HepG2 (cell line): Measurements from ENCODE around the gene PHACTR1. TPM values are rescaled to one million over a fixed set of nuclear protein-coding genes. Genes with fewer than 3 reads are reported as not detected.

Experiments
- ATAC-seq: fragments of 200-7000 bp; cut with Tn5 transposase; 3 replicates; pipeline ENCODE4 v1.9.1; 2020; ENCODE audit warnings: mild to moderate bottlenecking, moderate library complexity
- BruUV-seq: library from RNA; stranded (reverse); fragments of 400-500 nt; replicated peaks from 2 replicates; lab custom pipeline; 2021; lab: Mats Ljungman, UMichigan
- CTCF ChIA-PET: fragments of 300-600 bp; formaldehyde crosslinking; extraction: SDS; loops from one replicate; lab custom pipeline; 2021; ENCODE audit warnings: low total read pairs, inconsistent platforms, low intra/inter-chr PET ratio; lab: Yijun Ruan, JAX
- POLR2A ChIA-PET: fragments of 350-600 bp; sonication (Branson Sonifier 250); formaldehyde crosslinking; loops from one replicate; lab custom pipeline; 2020; ENCODE audit warnings: antibody characterized with exemption, inconsistent platforms; lab: Yijun Ruan, JAX
- DNase-seq: peaks from one replicate; pipeline ENCODE4 v3.0.0-alpha.2; 2015; ENCODE audit warnings: low spot score
- FAIRE-seq: peaks from 3 replicates; lab custom pipeline; 2011; peaks lifted over from hg19 to GRCh38; lab: Jason Lieb, UNC
- H2AFZ ChIP-seq: one replicate; pipeline ENCODE4 v1.6.1; 2011; ENCODE audit warnings: low read length, inconsistent platforms
- H3K27ac ChIP-seq: fragments of 300-600 bp; 3 replicates; pipeline ENCODE4 v1.8.0; 2011; ENCODE audit warnings: mixed run types, mild to moderate bottlenecking, mixed read lengths, low read length, inconsistent platforms; ENCODE audit not compliant: insufficient read depth; ENCODE audit errors: extremely low read length
- H3K27me3 ChIP-seq, 2 experiments: fragments of 200-600 bp in 1 of 2; 2 replicates in 1 of 2; 3 replicates in 1 of 2; pipeline versions ENCODE4 v1.6.0 to v1.8.0; 2011; ENCODE audit warnings: low read length in 2 of 2, mild to moderate bottlenecking in 2 of 2, moderate library complexity in 2 of 2, inconsistent platforms in 1 of 2; ENCODE audit not compliant: insufficient read depth in 2 of 2, control insufficient read depth in 1 of 2
- H3K36me3 ChIP-seq, 2 experiments: fragments of 200-600 bp in 1 of 2; replicated peaks in 1 of 2; 2 replicates in 1 of 2; 3 replicates in 1 of 2; pipeline versions ENCODE4 v1.5.1 to v1.8.0; 2011; ENCODE audit warnings: low read length in 2 of 2, inconsistent platforms in 1 of 2; ENCODE audit not compliant: insufficient read depth in 2 of 2, control insufficient read depth in 1 of 2
- H3K4me1 ChIP-seq: 2 replicates; pipeline ENCODE4 v1.5.1; 2012; ENCODE audit warnings: low read length, inconsistent platforms; ENCODE audit not compliant: insufficient read depth
- H3K4me2 ChIP-seq: 2 replicates; pipeline ENCODE4 v1.6.0; 2011; ENCODE audit warnings: low read depth, low read length, inconsistent platforms
- H3K4me3 ChIP-seq, 3 experiments: fragments of 200-600 bp in 1 of 3; sonication (generic), shearing (Covaris generic) in 1 of 3; replicated peaks in 1 of 3; 2 replicates each; pipeline ENCODE4 v1.5.1; 2011 to 2016; ENCODE audit warnings: low read length in 3 of 3, inconsistent platforms in 2 of 3, low read depth in 2 of 3, mild to moderate bottlenecking in 2 of 3, control low read depth in 1 of 3, mixed read lengths in 1 of 3; ENCODE audit not compliant: insufficient read depth in 1 of 3
- H3K79me2 ChIP-seq: one replicate; pipeline ENCODE4 v1.6.1; 2011; ENCODE audit warnings: low read length, inconsistent platforms; ENCODE audit not compliant: insufficient read depth
- H3K9ac ChIP-seq: 2 replicates; pipeline ENCODE4 v1.6.0; 2011; ENCODE audit warnings: mild to moderate bottlenecking, low read depth, low read length, inconsistent platforms; ENCODE audit not compliant: insufficient read depth
- H3K9me3 ChIP-seq: 2 replicates; pipeline ENCODE4 v1.5.1; 2012; ENCODE audit warnings: mild to moderate bottlenecking, low read length
- H4K20me1 ChIP-seq: 2 replicates; pipeline ENCODE4 v1.6.0; 2011; ENCODE audit warnings: inconsistent platforms, mild to moderate bottlenecking, low read length, moderate library complexity; ENCODE audit not compliant: insufficient read depth
- BCL6 ChIP-seq: IDR thresholded peaks from 2 replicates; pipeline ENCODE4 v1.6.1; 2016; ENCODE audit warnings: missing genetic modification reagents, missing compliant biosample characterization
- BHLHE40 ChIP-seq: IDR thresholded peaks from 2 replicates; pipeline ENCODE4 v1.6.1; 2011; ENCODE audit warnings: low read length, improper control_type of control experiment
- CREB1 ChIP-seq, 2 experiments: fragments of 450-650 bp in 1 of 2; IDR thresholded peaks; 2 replicates each; pipeline ENCODE4 v1.6.1; 2016 to 2017; ENCODE audit warnings: control low read depth in 1 of 2, mild to moderate bottlenecking in 1 of 2, missing compliant biosample characterization in 1 of 2, missing genetic modification characterization in 1 of 2
- HOXA3 ChIP-seq: sonication (generic); formaldehyde crosslinking; IDR thresholded peaks from 2 replicates; pipeline ENCODE4 v1.5.0; 2020; ENCODE audit warnings: missing genetic modification reagents
- ISX ChIP-seq: sonication (generic); formaldehyde crosslinking; conservative IDR thresholded peaks from 2 replicates; pipeline ENCODE4 v1.5.0; 2020; ENCODE audit warnings: missing genetic modification reagents
- PHF8 ChIP-seq: sonication (generic); formaldehyde crosslinking; IDR thresholded peaks from 2 replicates; pipeline ENCODE4 v1.5.0; 2020; ENCODE audit warnings: missing genetic modification reagents
- PITX1 ChIP-seq: sonication (generic); formaldehyde crosslinking; IDR thresholded peaks from 2 replicates; pipeline ENCODE4 v1.5.1; 2020; ENCODE audit warnings: mild to moderate bottlenecking, missing genetic modification reagents
- SALL2 ChIP-seq: sonication (generic); formaldehyde crosslinking; IDR thresholded peaks from 2 replicates; pipeline ENCODE4 v1.8.1; 2023; ENCODE audit warnings: mild to moderate bottlenecking, missing genetic modification reagents, inconsistent platforms
- TBL1XR1 ChIP-seq: fragments of 150-350 bp; IDR thresholded peaks from 2 replicates; pipeline ENCODE4 v1.6.1; 2014; ENCODE audit warnings: borderline replicate concordance, low read length; ENCODE audit not compliant: partially characterized antibody
- TCF7L2 ChIP-seq: IDR thresholded peaks from 2 replicates; pipeline ENCODE4 v1.6.1; 2011; ENCODE audit warnings: mild to moderate bottlenecking, low read depth, low read length, moderate library complexity
- TRIM24 ChIP-seq: sonication (generic); formaldehyde crosslinking; IDR thresholded peaks from 2 replicates; pipeline ENCODE4 v1.8.0; 2022; ENCODE audit warnings: mild to moderate bottlenecking, missing genetic modification reagents
- WIZ ChIP-seq: sonication (generic); formaldehyde crosslinking; IDR thresholded peaks from 2 replicates; pipeline ENCODE4 v1.5.1; 2020; ENCODE audit warnings: mild to moderate bottlenecking, missing genetic modification reagents
- ZBTB20 ChIP-seq: sonication (generic); formaldehyde crosslinking; IDR thresholded peaks from 2 replicates; pipeline ENCODE4 v1.8.1; 2023; ENCODE audit warnings: missing genetic modification reagents, low read depth, mild to moderate bottlenecking, borderline replicate concordance
- ZNF225 ChIP-seq: sonication (generic); formaldehyde crosslinking; IDR thresholded peaks from 2 replicates; pipeline ENCODE4 v1.4.0; 2020; ENCODE audit warnings: mild to moderate bottlenecking, missing genetic modification reagents
- ZNF337 ChIP-seq: sonication (generic); formaldehyde crosslinking; IDR thresholded peaks from 2 replicates; pipeline ENCODE4 v1.5.1; 2020; ENCODE audit warnings: missing genetic modification reagents, low read depth, mild to moderate bottlenecking, borderline replicate concordance
- ZNF570 ChIP-seq: sonication (generic); formaldehyde crosslinking; IDR thresholded peaks from 2 replicates; pipeline ENCODE4 v1.4.0; 2020; ENCODE audit warnings: mild to moderate bottlenecking, missing genetic modification reagents, borderline replicate concordance
- ZNF674 ChIP-seq: sonication (generic); formaldehyde crosslinking; IDR thresholded peaks from 2 replicates; pipeline ENCODE4 v1.5.0; 2020; ENCODE audit warnings: low read depth, mild to moderate bottlenecking, missing genetic modification reagents
- WGBS: methylation state at CpG from one replicate; pipeline ENCODE4 v1.1.6; 2017; ENCODE audit warnings: low lambda C conversion rate; 5-methylcytosine and 5-hydroxymethylcytosine counted together
- in situ Hi-C: cut with HindIII; loops from 2 replicates; pipeline ENCODE4 v1.10.0; 2017; ENCODE audit warnings: low pct_unique_long_range_greater_than_20kb; ENCODE audit not compliant: extremely low pct_ligation_motif_present
- intact Hi-C: fragments of 100-400 bp; cut with micrococcal nuclease; formaldehyde crosslinking; loops from one replicate; pipeline ENCODE4 v1.10.0; 2022; ENCODE audit not compliant: unreplicated experiment
- polyA plus RNA-seq, 8 experiments: library from polyadenylated mRNA; depleted of rRNA in 3 of 8; stranded (reverse) in 7 of 8; unstranded in 1 of 8; fragments of >200 nt; fragmentation: Illumina TruSeq in 4 of 8; extraction: Trizol in 4 of 8; gene quantifications; 2 replicates each; pipeline versions ENCODE4 v1.2.1 to v1.2.3, GENCODE V29; 2011 to 2016; ENCODE audit warnings: low read depth in 4 of 8, missing spikeins in 1 of 8, mixed read lengths in 1 of 8; ENCODE audit not compliant: insufficient read depth in 1 of 8
- total RNA-seq, 5 experiments: library from RNA; depleted of rRNA; stranded (reverse); fragments of >200 nt; fragmentation: Illumina TruSeq; extraction: Trizol; gene quantifications; 2 replicates each; pipeline ENCODE4 v1.2.3, GENCODE V29; 2016; ENCODE audit warnings: low read depth in 1 of 5

The PHACTR1 gene
- total and polyA plus RNA-seq, 2 of the 13 experiments (the other 11 are each of a cell fraction or from before 2014, with no cell fraction given) = 0.09 TPM; not detected in 1

GRCh38 chr6:13212096-13212495 lies 495.5 kb downstream of the PHACTR1 start:
- Histone ChIP-seq H2AFZ (no peak overlapping the region), H3K4me2 (no peak overlapping the region), H4K20me1 (no peaks in the 10 kb centered on the region), H3K27me3 (peaks cover 0 to 37% of the 10 kb centered on the region in 2 experiments; a peak in 4 of 5 replicates), H3K9me3 (no peaks in the 10 kb centered on the region), H3K4me3 (no peak overlapping the region), H3K9ac (no peak overlapping the region), H3K79me2 (no peaks in the 10 kb centered on the region), H3K27ac (no peak overlapping the region), H3K36me3 (no peaks in the 10 kb centered on the region), H3K4me1 (peaks cover 1% of the 10 kb centered on the region)
- ChIA-PET CTCF (no interaction called here), POLR2A (no interaction called here)
- BruUV-seq = no TSS peak
- DNase-seq = no peak
- in situ Hi-C loops (no loop called here), intact Hi-C loops (no loop called here)
- no peak for ATAC-seq
- TF ChIP-seq ZNF674 (CRISPR knock-in tag) (no peak), ZNF225 (CRISPR knock-in tag) (no peak), BCL6 (CRISPR knock-in tag) (no peak), BHLHE40 (no peak), SALL2 (CRISPR knock-in tag) (no peak), TRIM24 (CRISPR knock-in tag) (no peak), PHF8 (CRISPR knock-in tag) (no peak), PITX1 (CRISPR knock-in tag) (no peak), TCF7L2 (no peak), WIZ (CRISPR knock-in tag) (no peak), ISX (CRISPR knock-in tag) (no peak), ZNF570 (CRISPR knock-in tag) (no peak), TBL1XR1 (no peak), ZBTB20 (CRISPR knock-in tag) (no peak), CREB1 (IDR thresholded peaks at IDR 0.05) (no peak), CREB1 (CRISPR knock-in tag; IDR thresholded peaks at IDR 0.05) (no peak), ZNF337 (CRISPR knock-in tag) (no peak), HOXA3 (CRISPR knock-in tag) (no peak)
- 41% methylated on average over 1 of the region's 1 CpG for WGBS
- no peak for FAIRE-seq
